Measurements from ENCODE around the gene PLXNB3.
"Not testable (repeated sequence)": the region's sequence is repeated elsewhere in the genome, so short reads cannot be mapped to it uniquely, and the experiment has no call there.

The PLXNB3 gene

GRCh38 chrX:153763989-153764755, at the start of gene PLXNB3:
PLXNB3 (plus strand) TSS chrX:153764249; CDS start chrX:153765536, 1,287 bp downstream.
- peak; percentile 53 to 79 (median 55) for DNase-seq (ENCODE audit: low read depth in 3 of 3)

GRCh38 chrX:153714256-153714655, 49.8 kb upstream of the PLXNB3 start:
- no peak for DNase-seq (ENCODE audit: low read depth in 3 of 3)

GRCh38 chrX:153717445-153717844, 46.6 kb upstream of the PLXNB3 start:
- no peak for DNase-seq (ENCODE audit: low read depth in 3 of 3)

DNA sequence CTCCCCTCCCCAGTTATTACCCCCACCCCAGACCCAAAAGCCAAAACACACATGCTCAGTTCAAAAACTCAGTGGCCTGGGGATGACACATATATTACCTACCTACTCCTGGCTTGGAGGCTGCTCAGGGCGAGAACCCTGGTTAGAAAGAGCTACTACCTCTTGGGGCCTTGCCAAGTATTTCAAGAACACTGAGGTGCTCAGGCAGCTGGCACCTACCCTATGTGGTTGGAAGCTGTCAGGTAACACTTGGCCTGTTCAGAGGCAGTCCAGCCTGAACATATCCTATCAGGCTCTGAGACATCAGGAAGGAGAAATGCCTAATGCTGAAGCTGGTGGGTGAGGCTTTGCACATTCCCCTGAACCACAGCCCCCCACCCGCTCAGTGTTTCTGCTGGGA, 44.8 kb upstream of the PLXNB3 start:
- no peak for DNase-seq (ENCODE audit: low read depth in 3 of 3)

GRCh38 chrX:153719701-153720100, 44.3 kb upstream of the PLXNB3 start:
- DNase-seq (ENCODE audit: low read depth in 3 of 3), result no peak

GRCh38 chrX:153722704-153723350, 41.2 kb upstream of the PLXNB3 start:
- DNase-seq (ENCODE audit: low read depth in 3 of 3), result no peak

DNA sequence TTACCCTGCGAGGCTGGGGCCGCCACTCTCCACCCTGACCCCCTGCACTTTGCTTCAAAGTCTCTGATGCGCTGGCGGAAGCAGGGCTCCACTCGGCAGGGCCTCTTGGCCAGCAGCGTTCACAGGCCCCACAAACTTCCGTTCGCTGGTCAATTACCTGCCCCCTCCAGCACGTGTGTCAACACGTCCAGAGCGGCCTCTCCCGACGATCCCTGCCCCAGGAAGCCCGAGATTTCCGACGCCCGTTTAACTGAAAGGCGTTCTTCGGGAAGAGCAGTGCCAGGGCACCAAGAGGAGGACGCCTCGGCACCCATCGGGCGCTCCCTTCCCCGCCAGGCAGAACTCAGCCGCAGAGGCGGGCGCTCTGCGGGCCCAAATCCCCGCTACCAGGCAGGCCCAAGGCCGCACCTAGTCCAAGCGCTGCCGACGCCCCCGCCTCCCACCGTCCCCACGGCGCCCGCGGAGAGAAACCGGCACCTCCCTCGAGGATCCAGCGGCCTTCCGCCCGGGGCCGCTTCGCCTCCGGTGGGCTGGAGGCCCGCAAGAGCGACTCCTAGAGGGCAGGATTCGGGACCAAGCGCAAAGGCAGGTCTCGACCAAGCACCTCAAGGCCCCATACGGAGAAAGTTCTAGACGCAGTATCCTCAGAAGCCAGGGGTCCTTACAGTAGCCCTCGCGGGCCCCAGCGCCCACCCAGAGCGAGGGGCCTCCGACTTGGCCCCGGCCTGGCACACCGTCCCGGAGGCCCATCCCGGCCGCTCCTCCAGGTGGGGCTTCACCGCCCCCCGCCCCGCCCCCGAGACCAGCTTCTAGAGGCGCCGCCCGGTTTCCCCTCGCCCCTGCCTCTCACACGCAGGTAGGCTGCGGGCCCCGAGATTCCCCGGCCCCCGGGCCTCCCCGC, 40.4 kb upstream of the PLXNB3 start:
- DNase-seq (ENCODE audit: low read depth in 3 of 3), result peak in 2 of 3 donors; percentile 27 to 60

DNA sequence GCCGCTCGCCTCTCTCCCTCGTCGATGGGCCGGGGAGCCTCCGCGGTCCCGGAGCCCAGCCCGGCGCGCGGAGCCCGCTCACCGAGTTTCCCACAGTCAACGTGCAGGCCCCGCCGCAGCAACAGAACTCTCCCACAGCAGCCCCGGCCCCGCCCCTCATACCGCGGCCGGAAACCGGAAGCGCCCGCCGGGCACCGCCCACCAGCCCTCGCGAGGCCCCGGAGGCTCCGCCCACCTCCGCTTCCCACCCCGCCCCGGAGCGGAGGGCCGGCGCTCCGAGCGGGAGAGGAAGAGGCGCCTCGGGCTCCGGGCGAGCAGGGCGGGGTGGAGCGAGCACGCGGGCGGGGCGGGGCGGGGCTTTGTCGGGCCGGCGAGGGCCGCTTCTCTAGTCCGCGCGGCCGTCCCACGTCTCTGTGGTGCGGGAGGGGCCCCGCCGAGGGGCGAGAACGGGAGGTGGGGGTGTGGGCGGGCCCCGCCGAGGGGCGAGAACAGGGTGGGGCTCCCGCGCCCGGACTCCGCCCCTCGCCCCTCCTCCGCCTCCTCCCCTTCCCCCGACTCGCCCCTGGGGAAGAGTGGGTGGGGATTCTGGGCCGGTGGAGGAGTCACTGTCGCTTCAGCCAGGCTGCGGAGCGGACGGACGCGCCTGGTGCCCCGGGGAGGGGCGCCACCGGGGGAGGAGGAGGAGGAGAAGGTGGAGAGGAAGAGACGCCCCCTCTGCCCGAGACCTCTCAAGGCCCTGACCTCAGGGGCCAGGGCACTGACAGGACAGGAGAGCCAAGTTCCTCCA, 39.6 kb upstream of the PLXNB3 start, which contains the start of the genes ABCD1 and BCAP31:
ABCD1 (plus strand) TSS at position 605 of the 787 bp plus-strand sequence. CDS start 411 bp downstream, outside the sequence.
BCAP31 (minus strand) TSS at position 136 of the 787 bp plus-strand sequence. CDS start 1,143 bp downstream, outside the sequence.
- peak; percentile 70 to 84 (median 78) for DNase-seq (ENCODE audit: low read depth in 3 of 3)

GRCh38 chrX:153725039-153725831, 38.8 kb upstream of the PLXNB3 start:
- DNase-seq (ENCODE audit: low read depth in 3 of 3), result no peak

DNA sequence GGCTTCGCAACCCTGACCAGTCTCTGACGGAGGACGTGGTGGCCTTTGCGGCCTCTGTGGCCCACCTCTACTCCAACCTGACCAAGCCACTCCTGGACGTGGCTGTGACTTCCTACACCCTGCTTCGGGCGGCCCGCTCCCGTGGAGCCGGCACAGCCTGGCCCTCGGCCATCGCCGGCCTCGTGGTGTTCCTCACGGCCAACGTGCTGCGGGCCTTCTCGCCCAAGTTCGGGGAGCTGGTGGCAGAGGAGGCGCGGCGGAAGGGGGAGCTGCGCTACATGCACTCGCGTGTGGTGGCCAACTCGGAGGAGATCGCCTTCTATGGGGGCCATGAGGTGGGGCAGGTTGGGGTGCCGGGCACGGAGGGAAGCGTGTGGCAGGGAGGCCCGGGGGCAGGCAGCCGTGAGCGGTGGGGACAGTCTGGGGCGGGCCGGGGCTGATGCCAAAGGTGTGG, 38.2 kb upstream of the PLXNB3 start:
- DNase-seq (ENCODE audit: low read depth in 3 of 3), result no peak

- no peak for DNase-seq (ENCODE audit: low read depth in 3 of 3)
These were observed 37.5 kb upstream of the PLXNB3 start for GRCh38 chrX:153726286-153727122.

GRCh38 chrX:153727123-153727931, 36.7 kb upstream of the PLXNB3 start:
- no peak for DNase-seq (ENCODE audit: low read depth in 3 of 3)

DNA sequence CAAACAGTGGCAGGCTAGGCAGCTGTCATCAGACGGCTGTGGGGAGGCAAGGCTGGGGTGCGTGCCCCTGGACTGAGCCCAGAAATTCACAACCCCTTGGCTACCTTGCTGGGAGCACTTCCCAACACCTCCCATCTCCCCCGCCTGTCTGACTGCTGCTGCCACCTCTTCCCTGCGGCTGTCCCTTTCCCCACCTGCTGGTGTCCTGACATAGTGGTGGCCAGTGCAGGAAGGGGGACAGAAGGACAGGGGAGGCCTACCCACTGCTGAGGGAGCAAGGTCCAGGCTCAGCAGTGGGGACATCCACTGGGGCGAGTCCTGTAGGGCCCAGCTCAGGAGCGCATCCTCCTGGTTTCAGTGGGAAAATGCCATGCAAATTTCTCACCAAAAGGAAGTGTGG, 36.0 kb upstream of the PLXNB3 start:
- no peak for DNase-seq (ENCODE audit: low read depth in 3 of 3)

DNA sequence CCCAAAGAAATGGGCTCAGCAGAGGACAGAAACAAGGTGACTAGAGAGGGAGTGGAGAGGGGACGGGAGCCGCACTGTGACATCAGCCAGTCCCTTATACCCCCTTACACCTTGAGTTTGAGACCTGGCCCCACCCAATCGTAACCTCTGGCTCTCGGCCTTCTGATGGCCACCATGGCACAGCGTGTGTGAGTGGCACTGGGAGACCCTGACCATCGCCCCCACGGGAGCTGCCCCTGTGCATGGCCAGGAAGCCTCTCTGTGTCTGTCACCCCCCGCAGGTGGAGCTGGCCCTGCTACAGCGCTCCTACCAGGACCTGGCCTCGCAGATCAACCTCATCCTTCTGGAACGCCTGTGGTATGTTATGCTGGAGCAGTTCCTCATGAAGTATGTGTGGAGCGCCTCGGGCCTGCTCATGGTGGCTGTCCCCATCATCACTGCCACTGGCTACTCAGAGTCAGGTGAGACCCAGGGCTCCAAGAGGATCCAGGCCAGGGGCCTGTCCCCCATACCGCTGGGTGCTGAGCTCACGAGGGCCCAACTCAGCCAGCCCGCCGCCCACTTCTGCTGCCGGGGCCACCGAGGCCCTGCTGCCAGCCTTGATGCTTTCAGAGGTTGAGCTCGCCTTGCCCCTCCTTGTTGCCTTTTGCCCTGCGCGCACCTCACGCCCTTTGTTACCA, 35.0 kb upstream of the PLXNB3 start:
- DNase-seq (ENCODE audit: low read depth in 3 of 3), result no peak

DNA sequence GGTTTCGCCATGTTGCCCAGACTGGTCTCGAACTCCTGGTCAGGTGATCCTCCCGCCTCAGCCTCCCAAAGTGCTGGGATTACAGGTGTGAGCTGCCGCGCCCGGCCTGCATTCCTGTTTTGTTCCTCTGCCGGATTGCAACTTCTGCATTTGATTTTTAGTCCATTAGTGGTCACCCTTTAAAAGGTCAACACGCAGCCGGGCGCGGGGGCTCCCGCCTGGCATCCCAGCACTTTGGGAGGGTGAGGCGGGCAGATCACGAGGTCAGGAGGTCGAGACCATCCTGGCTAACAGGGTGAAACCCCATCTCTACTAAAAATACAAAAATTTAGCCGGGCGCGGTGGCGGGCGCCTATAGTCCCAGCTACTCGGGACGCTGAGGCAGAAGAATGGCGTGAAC, 33.9 kb upstream of the PLXNB3 start:
- DNase-seq (ENCODE audit: low read depth in 3 of 3), result not testable (repeated sequence)

DNA sequence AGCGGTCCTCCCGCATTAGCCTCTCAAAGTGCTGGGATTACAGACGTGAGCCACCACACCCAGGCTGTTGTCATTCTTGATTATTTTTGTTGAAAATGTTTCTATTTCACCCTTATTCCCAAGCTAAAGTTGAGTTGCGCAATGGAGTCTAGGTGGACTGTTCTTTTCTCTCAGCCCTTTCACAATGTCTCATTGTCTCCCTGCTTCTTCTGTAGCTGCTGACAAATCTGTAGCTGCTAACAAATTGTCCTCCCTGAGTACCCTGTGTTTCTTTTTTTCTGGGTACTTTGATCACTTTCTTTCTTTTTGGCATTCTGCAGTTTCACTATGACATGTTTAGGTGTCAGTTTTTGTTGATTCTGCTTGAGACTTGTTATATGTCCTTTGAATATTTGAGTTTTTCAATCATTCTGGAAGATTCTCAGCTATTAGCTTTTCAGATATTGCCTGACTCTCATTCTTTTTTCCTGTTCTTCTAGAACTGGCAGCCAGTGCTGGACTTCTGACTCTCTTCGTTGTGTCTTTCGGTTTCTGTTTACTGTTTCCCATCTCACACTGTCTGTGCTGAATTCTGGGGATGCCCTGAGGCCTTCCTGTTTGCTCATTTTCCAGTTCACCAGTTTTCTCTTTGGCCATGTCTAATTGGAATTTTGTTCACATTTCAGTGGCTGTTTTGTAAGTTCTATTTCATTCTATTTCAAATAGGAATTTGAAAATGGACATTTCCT, 32.8 kb upstream of the PLXNB3 start:
- no peak for DNase-seq (ENCODE audit: low read depth in 3 of 3)

GRCh38 chrX:153731845-153732215, 32.2 kb upstream of the PLXNB3 start:
- no peak for DNase-seq (ENCODE audit: low read depth in 3 of 3)
